Activated effector memory CD4-positive, alpha-beta T cell treated with Interleukin-2 at 50 U/mL for 16 hours (primary cell): Measurements from ENCODE around the gene ROM1.

Source experiments
- DNase-seq: peaks from one replicate; pipeline ENCODE4 v3.0.0-alpha.2; 2020

Gene ROM1

DNA sequence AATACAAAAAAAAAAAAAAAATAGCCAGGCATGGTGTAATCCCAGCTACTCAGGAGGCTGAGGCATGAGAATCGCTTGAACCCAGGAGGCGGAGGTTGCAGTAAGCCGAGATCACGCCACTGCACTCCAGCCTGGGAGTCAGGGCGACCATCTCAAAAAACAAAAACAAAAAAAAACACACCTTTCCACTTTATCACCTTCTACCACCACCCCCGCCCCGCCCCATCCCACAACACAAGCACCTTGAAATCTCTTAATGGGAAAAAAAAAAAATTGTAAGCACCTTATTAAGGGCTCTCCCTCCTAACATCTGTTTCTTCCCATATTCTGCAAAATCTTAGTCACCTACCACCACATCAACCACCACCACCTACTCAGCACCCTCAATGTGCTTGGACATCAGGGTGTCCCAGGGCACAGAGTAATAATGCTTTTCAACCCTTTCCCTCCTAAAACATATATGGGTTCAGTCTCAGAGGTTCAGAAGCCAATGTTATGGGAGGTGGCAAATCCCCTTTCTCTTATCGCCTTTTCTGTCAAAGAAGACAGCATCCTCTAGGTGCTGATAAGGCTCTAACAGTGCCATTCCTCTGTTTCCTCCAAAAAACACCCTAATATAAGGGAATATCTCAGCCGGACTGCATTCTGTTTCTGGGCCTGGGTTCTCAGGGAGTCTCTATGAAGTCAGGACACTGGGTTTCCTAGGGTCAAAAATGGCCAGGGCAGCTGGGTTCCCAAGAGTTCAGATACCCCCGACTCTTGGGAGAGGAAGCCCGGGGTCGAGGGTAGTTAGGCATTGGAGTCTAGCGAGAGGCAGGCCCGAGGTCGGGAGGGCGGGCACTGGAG, 39.3 kb downstream of the ROM1 start:
- no peak for DNase-seq

DNA sequence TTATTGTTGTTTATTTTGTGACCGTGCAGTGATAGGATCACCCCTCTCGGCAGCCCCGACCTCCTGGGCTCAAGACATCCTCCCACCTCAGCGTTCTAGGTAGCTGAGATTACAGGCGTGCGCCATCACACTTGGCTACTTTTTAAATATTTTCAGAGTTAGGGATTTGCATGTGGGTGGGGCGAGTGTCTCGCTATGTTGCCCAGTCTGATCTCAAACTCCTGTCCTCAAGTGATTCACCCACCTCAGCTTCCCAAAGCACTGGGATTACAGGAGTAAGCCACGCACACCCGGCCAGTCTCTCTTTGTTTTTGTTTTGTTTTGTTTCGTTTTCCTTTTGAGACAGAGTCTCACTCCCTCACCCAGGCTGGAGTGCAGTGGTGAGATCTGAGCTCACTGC, 41.2 kb downstream of the ROM1 start:
- DNase-seq, result no peak

- no peak for DNase-seq
Measured at GRCh38 chr11:62656796-62657429, 43.9 kb downstream of the ROM1 start.

DNA sequence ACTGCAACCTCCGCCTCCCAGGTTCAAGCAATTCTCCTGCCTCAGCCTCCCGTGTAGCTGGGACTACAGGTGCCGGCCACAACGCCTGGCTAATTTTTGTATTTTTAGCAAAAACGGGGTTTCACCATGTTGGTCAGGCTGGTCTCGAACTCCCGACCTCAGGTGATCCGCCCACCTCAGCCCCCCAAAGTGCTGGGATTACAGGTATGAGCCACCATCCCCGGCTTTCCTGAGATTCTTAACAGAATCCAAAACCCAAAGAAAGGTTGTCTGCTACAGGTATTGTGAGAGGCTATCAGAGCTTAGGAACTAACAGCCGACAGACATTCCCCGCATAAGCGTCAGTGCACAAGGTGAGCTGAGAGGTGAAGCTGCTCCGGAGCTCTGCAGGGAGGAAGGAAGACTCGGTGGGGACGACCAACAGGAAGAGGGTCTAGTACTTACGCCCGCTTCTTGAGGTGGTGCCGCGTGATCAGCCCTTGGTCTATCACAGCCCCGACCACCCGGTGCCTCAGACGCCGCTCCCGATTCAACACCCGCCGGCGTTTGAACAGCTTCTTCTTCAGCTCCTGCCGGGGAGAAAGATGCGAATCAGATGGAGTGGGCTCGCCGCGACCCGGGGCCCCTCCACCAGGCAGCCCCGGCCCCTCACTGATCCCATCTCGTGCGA, 51.5 kb downstream of the ROM1 start:
- no peak for DNase-seq
